GM18907 (cell line): ENCODE measurements around the gene ACKR3.

ENCODE experiments used
- ATAC-seq: cut with Tn5 transposase; IDR thresholded peaks from one replicate; pipeline ENCODE4 v1.9.1; 2021; ENCODE audit warnings: mild to moderate bottlenecking, moderate library complexity; ENCODE audit not compliant: unreplicated experiment

The ACKR3 gene

GRCh38 chr2:236627841-236628240 is 58.2 kb downstream of the ACKR3 start:
- ATAC-seq: no peak

DNA sequence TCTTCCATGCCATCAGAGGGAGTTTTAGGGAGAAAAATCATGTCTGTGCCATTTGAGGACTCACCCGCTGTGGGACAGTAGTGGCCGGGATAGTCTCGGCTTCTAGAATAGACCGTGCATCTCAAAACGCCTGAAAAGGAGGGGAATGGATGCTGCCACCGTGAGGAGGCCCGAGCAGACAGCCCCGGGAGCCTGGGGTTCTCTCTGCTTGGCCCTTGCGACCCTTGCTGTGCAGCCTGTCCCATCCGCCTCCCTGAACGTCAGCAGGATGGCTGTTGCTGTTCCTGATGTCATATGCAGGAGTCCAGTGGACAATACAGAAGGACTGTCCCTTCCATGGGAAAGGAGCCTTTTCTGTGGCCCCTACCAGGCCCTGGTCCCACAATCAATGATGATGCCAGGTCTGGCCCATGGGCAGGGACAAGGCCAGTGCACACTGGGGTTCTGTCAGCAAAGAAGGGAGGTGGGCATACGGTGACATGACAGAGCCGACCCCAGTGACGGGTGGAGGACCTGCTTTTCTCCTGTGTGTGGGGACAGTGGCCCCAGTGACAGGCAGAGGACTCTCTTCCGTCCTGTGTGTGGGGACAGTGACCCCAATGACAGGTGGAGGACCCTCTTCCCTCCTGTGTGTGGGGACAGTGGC is 58.8 kb downstream of the ACKR3 start:
- no peak for ATAC-seq

DNA sequence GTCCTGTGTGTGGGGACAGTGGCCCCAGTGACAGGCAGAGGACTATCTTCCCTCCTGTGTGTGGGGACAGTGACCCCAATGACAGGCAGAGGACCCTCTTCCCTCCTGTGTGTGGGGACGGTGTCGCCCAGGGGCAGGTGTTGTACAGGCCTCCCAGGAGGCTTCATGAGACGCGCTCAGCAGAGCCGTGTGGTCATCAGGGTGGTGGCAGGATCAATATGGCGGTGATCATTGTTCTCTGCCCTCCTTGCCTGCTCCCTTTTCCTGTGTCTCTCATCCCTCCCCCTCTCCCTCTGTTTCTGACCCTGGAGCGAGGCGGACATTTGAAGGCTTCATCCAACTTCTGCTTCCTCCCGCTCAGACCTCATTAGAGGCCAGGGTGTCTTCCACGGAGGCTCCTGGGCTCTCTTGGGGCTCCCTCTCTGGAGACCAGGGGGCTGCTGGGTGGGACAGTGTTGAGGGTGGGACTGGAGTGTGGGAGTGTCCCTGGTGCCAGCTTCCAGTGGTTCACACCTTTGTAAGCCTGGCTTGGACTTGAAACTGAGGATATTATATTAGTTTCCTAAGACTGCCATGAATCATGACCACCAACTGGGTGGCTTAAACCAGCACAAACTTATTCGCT is 59.5 kb downstream of the ACKR3 start:
- ATAC-seq: no peak

DNA sequence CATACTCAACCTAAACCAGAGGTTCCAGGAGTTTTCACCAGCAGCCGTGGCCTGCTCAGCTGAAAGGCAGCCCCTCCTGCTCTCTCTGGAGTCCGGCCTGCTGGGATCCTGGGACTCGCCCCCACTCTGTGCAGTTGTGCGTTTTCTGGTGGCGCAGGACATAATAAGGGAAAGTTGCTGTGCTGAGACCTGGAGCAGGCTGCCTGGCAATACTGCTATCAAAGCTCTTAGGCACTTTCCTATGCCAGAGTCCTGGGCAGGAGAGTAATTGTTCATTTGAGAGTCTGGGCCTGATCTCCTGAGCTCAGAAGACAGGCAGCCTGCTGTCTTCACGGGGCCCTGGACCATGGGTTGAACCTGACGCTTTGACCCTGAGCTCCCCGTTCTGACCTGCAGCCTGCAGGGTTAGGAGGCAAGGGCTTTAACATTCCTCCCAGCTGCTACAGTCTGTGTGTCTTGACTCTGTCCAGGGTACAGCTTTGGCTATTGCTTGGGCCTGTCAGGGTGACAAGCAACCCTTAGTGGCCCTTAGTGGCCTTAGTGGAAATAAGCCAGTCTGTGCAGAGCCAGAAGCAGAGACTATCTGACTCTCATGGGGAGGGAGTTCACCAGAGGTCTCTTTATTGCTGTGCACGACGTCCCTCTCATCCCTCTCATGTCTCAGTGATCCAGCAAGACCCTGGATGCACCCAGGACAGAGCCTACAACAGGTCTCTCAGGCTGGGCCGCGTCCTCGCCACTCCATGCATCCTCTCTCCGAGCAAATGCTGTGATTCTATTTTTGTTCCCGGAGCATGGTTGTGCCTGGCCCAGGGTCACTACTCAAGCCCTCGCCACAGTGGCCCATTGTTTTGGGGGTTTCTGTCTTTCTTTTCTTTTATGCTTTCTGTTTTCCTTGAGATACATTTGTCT is 60.6 kb downstream of the ACKR3 start:
- ATAC-seq: no peak

- no peak for ATAC-seq
Observed at GRCh38 chr2:236631281-236631855, 61.7 kb downstream of the ACKR3 start.

DNA sequence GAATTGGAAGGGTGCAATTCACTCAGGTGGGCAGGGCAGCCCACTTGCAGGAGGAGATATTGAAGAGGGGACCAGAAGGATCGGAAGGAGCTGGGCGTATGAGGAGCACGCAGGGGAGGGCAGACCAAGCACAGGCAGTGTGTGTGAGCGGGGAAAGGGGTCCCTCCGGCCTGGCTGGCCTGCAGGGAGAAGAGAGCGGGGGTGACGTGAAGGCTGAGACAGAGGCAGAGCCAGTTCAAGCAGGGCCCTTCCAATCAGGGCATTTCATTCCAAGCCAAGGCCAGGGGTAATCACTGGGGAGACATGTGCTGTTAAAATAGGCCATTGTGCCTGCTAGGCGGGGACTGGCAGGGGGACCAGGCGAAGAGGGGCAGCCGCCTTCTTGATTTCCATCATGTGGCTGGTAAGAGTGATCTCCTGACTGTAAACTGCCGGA is 62.2 kb downstream of the ACKR3 start:
- no peak for ATAC-seq
